ENCODE results near the gene OR51I1. TPM values are rescaled to one million over a fixed set of nuclear protein-coding genes. Genes with fewer than 3 reads are reported as not detected.

Gene OR51I1
- total and polyA plus RNA-seq, 7 donors, result not detected

- no peak overlapping the region for H3K4me3 ChIP-seq
- H3K27ac ChIP-seq, result no peak overlapping the region
- no peaks in the 10 kb centered on the region for H3K9me3 ChIP-seq
- TF ChIP-seq CTCF (IDR thresholded peaks at IDR 0.05), result no peak
- intact Hi-C loops (cut with DNase I), result no loop called here
- DNase-seq (no peak), ATAC-seq (no peak)
- H3K4me1 ChIP-seq, result no peaks in the 10 kb centered on the region
- H3K36me3 ChIP-seq (ENCODE audit: insufficient read depth in 1 of 2, low read depth in 1 of 2), result no peaks in the 10 kb centered on the region
- H3K27me3 ChIP-seq (ENCODE audit: insufficient read depth in 3 of 3, low read length in 2 of 3), result no peaks in the 10 kb centered on the region
- 77 to 81% (median 78%) methylated on average over 3 of the region's 3 CpGs for WGBS, 3 donors
Measured at GRCh38 chr11:5486421-5486820, 45.1 kb upstream of the OR51I1 start.

- Histone ChIP-seq H3K9me3 (no peaks in the 10 kb centered on the region), H3K27me3 (ENCODE audit: insufficient read depth in 3 of 3, low read length in 2 of 3) (no peaks in the 10 kb centered on the region), H3K36me3 (ENCODE audit: insufficient read depth in 1 of 2, low read depth in 1 of 2) (no peaks in the 10 kb centered on the region), H3K4me3 (no peak overlapping the region), H3K27ac (no peak overlapping the region), H3K4me1 (no peaks in the 10 kb centered on the region)
- DNase-seq, result no peak
- WGBS, 3 donors, result 89 to 91% (median 90%) methylated on average over 3 of the region's 3 CpGs
- intact Hi-C loops (cut with DNase I), result no loop called here
- ATAC-seq, result no peak
- TF ChIP-seq CTCF (IDR thresholded peaks at IDR 0.05), result no peak
Measured at GRCh38 chr11:5486003-5486402, 44.7 kb upstream of the OR51I1 start.

- TF ChIP-seq CTCF (IDR thresholded peaks at IDR 0.05), result peak; percentile 64
- no peaks in the 10 kb centered on the region for H3K36me3 ChIP-seq (ENCODE audit: insufficient read depth in 1 of 2, low read depth in 1 of 2)
- 35 to 41% (median 38%) methylated on average over 2 of the region's 2 CpGs for WGBS, 3 donors
- H3K27ac ChIP-seq, result no peak overlapping the region
- ATAC-seq, result no peak
- no peak overlapping the region for H3K4me3 ChIP-seq
- intact Hi-C loops (cut with DNase I), result loop anchor here (2.0 to 10.0 kb wide), 2 partner anchors 328 to 332 kb away; partner anchors contain the start of gene OR52N2 (in 2 of the 2)
- H3K27me3 ChIP-seq (ENCODE audit: insufficient read depth in 3 of 3, low read length in 2 of 3), result no peaks in the 10 kb centered on the region
- no peaks in the 10 kb centered on the region for H3K4me1 ChIP-seq
- DNase-seq, result no peak
- no peaks in the 10 kb centered on the region for H3K9me3 ChIP-seq
Measured at GRCh38 chr11:5476186-5476819, 35.0 kb upstream of the OR51I1 start.

- intact Hi-C loops (cut with DNase I), result loop anchor here in 1 of 2 donors (10.0 kb wide), 1 partner anchor 331 kb away; the partner anchor contains the start of gene OR52N2
- H3K27ac ChIP-seq, result no peak overlapping the region
- H3K4me1 ChIP-seq, result no peaks in the 10 kb centered on the region
- DNase-seq (no peak), ATAC-seq (no peak)
- H3K36me3 ChIP-seq (ENCODE audit: insufficient read depth in 1 of 2, low read depth in 1 of 2), result no peaks in the 10 kb centered on the region
- no peak for TF ChIP-seq CTCF (IDR thresholded peaks at IDR 0.05)
- no peaks in the 10 kb centered on the region for H3K27me3 ChIP-seq (ENCODE audit: insufficient read depth in 3 of 3, low read length in 2 of 3)
- H3K4me3 ChIP-seq, result no peak overlapping the region
- no peaks in the 10 kb centered on the region for H3K9me3 ChIP-seq
Measured at GRCh38 chr11:5473921-5474320, 32.6 kb upstream of the OR51I1 start.

GRCh38 chr11:5467527-5467926 lies 26.2 kb upstream of the OR51I1 start:
- H3K4me3 ChIP-seq, result no peak overlapping the region
- H3K9me3 ChIP-seq, result no peaks in the 10 kb centered on the region
- H3K36me3 ChIP-seq (ENCODE audit: insufficient read depth in 1 of 2, low read depth in 1 of 2), result no peaks in the 10 kb centered on the region
- no peak for TF ChIP-seq CTCF (IDR thresholded peaks at IDR 0.05)
- intact Hi-C loops (cut with DNase I), result no loop called here
- 35 to 62% (median 42%) methylated on average over 2 of the region's 2 CpGs for WGBS, 3 donors
- no peak for ATAC-seq
- DNase-seq, result no peak
- no peak overlapping the region for H3K27ac ChIP-seq
- H3K27me3 ChIP-seq (ENCODE audit: insufficient read depth in 3 of 3, low read length in 2 of 3), result no peaks in the 10 kb centered on the region
- H3K4me1 ChIP-seq, result no peaks in the 10 kb centered on the region

All from psoas muscle (tissue), 8 donors.